ENCODE measurements around the gene PRXL2C.

DNA sequence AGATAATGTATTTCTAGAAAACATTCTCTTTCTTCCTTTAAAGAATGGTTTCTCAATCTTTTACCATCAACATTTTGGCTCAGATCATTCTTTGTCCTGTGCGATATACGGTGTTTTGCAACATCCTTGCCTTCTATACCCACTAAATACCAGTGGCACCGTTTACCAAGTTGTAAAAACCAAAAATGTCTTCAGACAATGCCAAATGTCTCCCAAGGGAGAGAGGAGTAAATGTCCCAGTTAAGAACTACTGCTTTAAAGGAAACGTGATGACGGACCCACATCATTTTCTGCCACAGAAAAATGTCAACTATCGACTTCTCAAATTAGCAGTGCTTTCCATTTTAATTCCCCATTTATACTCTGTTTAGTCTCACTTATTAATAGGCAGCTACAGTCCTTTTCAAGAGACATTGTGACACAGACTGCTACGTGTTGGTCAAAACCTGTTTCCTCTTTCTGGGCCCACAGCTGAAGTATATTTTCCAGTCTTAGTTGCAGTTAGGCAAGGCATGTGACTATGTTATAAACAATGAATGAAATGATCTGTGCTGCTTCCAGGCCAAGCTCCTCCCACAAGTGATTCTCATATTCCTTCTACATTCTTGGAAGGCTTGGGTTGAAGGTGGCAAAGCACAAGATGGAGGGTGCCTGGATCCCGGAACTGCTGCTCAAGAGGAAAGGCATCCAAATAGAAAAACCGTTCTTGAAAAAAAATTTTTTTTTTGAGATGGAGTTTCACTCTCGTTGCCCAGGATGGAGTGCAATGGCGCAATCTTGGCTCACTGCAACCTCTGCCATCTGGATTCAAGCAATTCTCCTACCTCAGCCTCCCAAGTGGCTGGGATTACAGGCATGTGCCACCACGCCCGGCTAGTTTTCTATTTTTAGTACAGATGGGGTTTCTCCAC lies 8.8 kb downstream of the PRXL2C start:
- TF ChIP-seq, protein P1, sequence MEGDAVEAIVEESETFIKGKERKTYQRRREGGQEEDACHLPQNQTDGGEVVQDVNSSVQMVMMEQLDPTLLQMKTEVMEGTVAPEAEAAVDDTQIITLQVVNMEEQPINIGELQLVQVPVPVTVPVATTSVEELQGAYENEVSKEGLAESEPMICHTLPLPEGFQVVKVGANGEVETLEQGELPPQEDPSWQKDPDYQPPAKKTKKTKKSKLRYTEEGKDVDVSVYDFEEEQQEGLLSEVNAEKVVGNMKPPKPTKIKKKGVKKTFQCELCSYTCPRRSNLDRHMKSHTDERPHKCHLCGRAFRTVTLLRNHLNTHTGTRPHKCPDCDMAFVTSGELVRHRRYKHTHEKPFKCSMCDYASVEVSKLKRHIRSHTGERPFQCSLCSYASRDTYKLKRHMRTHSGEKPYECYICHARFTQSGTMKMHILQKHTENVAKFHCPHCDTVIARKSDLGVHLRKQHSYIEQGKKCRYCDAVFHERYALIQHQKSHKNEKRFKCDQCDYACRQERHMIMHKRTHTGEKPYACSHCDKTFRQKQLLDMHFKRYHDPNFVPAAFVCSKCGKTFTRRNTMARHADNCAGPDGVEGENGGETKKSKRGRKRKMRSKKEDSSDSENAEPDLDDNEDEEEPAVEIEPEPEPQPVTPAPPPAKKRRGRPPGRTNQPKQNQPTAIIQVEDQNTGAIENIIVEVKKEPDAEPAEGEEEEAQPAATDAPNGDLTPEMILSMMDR (IDR thresholded peaks at IDR 0.05): no peak
- no peak for TF ChIP-seq ZFX (IDR thresholded peaks at IDR 0.05; ENCODE audit: borderline replicate concordance)

All from 22Rv1 (cell line).